Mesothelial cell of epicardium (in vitro differentiated cells): Measurements from ENCODE around the gene NSRP1. TPM values are rescaled to one million over a fixed set of nuclear protein-coding genes. Genes with fewer than 3 reads are reported as not detected.
A peak's percentile ranks its signal among the peaks of the same experiment; 100 is the strongest.

Source experiments
- DNase-seq, 2 experiments: peaks; one replicate each; pipeline ENCODE4 v3.0.0; 2021; ENCODE audit warnings: low spot score in 2 of 2; ENCODE audit not compliant: unreplicated experiment in 2 of 2
- H3K27ac Mint-ChIP-seq: 2 replicates; pipeline ENCODE4 v1.8.0; 2021; ENCODE audit warnings: mixed read lengths
- H3K27me3 Mint-ChIP-seq: 2 replicates; pipeline ENCODE4 v1.8.0; 2021; ENCODE audit warnings: low read depth, mixed read lengths
- H3K36me3 Mint-ChIP-seq: 2 replicates; pipeline ENCODE4 v1.8.0; 2021; ENCODE audit warnings: mixed read lengths
- H3K4me1 Mint-ChIP-seq: 2 replicates; pipeline ENCODE4 v1.8.0; 2021; ENCODE audit warnings: mixed read lengths
- H3K4me3 Mint-ChIP-seq: 2 replicates; pipeline ENCODE4 v1.8.0; 2021; ENCODE audit warnings: mild to moderate bottlenecking, moderate library complexity, mixed read lengths
- H3K9me3 Mint-ChIP-seq: 2 replicates; pipeline ENCODE4 v1.8.0; 2021; ENCODE audit warnings: mixed read lengths
- total RNA-seq: library from RNA; stranded (reverse); gene quantifications from 3 replicates; pipeline ENCODE4 v1.2.1, GENCODE V29; 2021
- TF ChIP-seq, protein P1 (sequence below): fragments of 200-600 bp; sonication (generic); IDR thresholded peaks from one replicate; pipeline ENCODE4 v1.5.0; 2021; ENCODE audit warnings: antibody characterized with exemption; ENCODE audit not compliant: unreplicated experiment

The NSRP1 gene
- total RNA-seq, 1 donor from 2014 or later = 32.7 TPM

- no peak for DNase-seq
- peaks cover 33% of the 10 kb centered on the region for H3K9me3 Mint-ChIP-seq
- H3K36me3 Mint-ChIP-seq = peaks cover 52% of the 10 kb centered on the region
- H3K27me3 Mint-ChIP-seq = no peaks in the 10 kb centered on the region
- no peak overlapping the region for H3K27ac Mint-ChIP-seq
- H3K4me1 Mint-ChIP-seq = no peaks in the 10 kb centered on the region
- TF ChIP-seq, protein P1, sequence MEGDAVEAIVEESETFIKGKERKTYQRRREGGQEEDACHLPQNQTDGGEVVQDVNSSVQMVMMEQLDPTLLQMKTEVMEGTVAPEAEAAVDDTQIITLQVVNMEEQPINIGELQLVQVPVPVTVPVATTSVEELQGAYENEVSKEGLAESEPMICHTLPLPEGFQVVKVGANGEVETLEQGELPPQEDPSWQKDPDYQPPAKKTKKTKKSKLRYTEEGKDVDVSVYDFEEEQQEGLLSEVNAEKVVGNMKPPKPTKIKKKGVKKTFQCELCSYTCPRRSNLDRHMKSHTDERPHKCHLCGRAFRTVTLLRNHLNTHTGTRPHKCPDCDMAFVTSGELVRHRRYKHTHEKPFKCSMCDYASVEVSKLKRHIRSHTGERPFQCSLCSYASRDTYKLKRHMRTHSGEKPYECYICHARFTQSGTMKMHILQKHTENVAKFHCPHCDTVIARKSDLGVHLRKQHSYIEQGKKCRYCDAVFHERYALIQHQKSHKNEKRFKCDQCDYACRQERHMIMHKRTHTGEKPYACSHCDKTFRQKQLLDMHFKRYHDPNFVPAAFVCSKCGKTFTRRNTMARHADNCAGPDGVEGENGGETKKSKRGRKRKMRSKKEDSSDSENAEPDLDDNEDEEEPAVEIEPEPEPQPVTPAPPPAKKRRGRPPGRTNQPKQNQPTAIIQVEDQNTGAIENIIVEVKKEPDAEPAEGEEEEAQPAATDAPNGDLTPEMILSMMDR = no peak
- no peak overlapping the region for H3K4me3 Mint-ChIP-seq
These were observed 44.0 kb downstream of the NSRP1 start for GRCh38 chr17:30160419-30161172.

DNA sequence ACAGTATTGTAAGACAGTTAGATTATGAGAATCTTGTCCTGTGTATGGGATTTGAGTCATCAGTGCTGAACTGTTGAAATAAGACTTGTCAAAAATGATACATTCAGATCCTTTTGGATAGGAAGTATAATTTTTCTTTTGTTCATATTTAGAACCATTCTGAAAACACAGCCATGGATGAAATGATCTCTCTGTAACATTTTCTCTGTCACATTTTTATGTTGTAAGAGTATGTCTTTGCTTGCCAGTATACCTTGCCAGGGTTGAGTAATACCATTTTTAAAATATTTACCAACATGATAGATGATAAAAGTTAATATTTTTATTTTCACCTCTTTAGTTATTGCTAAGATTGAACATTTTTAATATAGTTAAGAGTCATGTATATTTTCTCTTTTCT, 45.0 kb downstream of the NSRP1 start:
- H3K36me3 Mint-ChIP-seq = peaks cover 52% of the 10 kb centered on the region
- no peaks in the 10 kb centered on the region for H3K27me3 Mint-ChIP-seq
- no peak overlapping the region for H3K27ac Mint-ChIP-seq
- TF ChIP-seq, protein P1 = no peak
- no peak for DNase-seq
- H3K9me3 Mint-ChIP-seq = peaks cover 33% of the 10 kb centered on the region
- no peak overlapping the region for H3K4me3 Mint-ChIP-seq
- H3K4me1 Mint-ChIP-seq = no peaks in the 10 kb centered on the region

- Mint-ChIP-seq H3K4me3 (no peak overlapping the region), H3K9me3 (peaks cover 13% of the 10 kb centered on the region), H3K27ac (no peak overlapping the region), H3K36me3 (peaks cover 29% of the 10 kb centered on the region), H3K27me3 (no peaks in the 10 kb centered on the region), H3K4me1 (no peaks in the 10 kb centered on the region)
- TF ChIP-seq, protein P1 = no peak
- no peak for DNase-seq
These were observed 47.9 kb downstream of the NSRP1 start for GRCh38 chr17:30164531-30164930.

- Mint-ChIP-seq H3K27me3 (no peaks in the 10 kb centered on the region), H3K9me3 (peaks cover 8% of the 10 kb centered on the region), H3K4me1 (no peaks in the 10 kb centered on the region), H3K4me3 (no peak overlapping the region), H3K27ac (no peak overlapping the region), H3K36me3 (peaks cover 23% of the 10 kb centered on the region)
- no peak for DNase-seq
- TF ChIP-seq, protein P1 = no peak
These were observed 48.5 kb downstream of the NSRP1 start for GRCh38 chr17:30165147-30165546.

- DNase-seq = no peak
- Mint-ChIP-seq H3K4me3 (no peak overlapping the region), H3K4me1 (no peaks in the 10 kb centered on the region), H3K27me3 (no peaks in the 10 kb centered on the region), H3K27ac (peak overlapping the region; percentile 2), H3K36me3 (peaks cover 17% of the 10 kb centered on the region), H3K9me3 (no peaks in the 10 kb centered on the region)
- TF ChIP-seq, protein P1 = no peak
These were observed 49.3 kb downstream of the NSRP1 start for GRCh38 chr17:30165960-30166359.
